Brain pericyte (primary cell): ENCODE data around the gene D2HGDH.
"Not testable (repeated sequence)": the region's sequence is repeated elsewhere in the genome, so short reads cannot be mapped to it uniquely, and the experiment has no call there.

Experiments used
- DNase-seq: peaks from one replicate; pipeline ENCODE4 v3.0.0-alpha.2; 2012; ENCODE audit warnings: low read depth, low spot score

The D2HGDH gene

DNA sequence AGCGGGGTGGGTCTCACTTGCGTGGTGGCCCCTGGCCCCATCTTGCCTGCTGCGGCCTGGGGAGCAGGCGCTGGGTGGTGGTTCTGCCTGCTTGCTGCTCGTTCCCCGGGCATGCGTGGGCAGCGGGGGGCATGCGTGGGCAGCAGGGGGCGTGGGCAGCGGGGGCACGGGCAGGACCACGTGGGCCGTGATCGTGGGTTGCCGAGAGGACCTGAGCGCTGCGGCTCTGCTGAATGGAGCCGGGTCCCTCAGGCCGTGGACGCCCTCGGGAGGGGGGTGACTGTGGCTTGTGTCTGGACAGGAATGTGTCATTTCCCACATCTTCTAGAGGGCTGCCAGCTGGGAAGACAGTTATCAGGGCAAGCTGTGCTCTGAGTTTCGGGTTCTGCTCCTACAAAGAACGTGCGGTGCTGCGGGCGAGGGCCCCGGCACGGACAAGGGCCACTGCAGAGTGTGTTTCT, 33.9 kb downstream of the D2HGDH start:
- no peak for DNase-seq

GRCh38 chr2:241768850-241769249, 34.4 kb downstream of the D2HGDH start:
- DNase-seq, result no peak

- no peak for DNase-seq
Observed at GRCh38 chr2:241769819-241770184, 35.4 kb downstream of the D2HGDH start.

GRCh38 chr2:241770185-241770935, 35.9 kb downstream of the D2HGDH start:
- DNase-seq, result no peak

DNA sequence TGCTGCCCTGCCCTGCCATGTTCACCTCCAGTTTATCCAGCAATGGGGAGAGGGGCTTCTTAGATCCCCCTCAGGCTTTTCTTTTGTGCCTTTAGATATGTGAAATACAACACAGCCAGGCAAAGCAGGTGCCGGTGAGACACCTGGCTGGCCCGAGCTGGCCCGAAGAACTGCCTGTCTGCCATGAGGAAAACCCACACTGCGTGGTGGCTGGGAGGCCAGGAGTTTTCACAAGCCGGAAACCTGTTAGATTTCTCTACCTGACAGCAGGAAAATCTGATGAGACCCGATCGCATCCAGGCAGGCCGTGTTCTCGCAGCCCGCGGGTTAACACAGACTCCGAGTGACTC, 36.5 kb downstream of the D2HGDH start:
- no peak for DNase-seq

DNA sequence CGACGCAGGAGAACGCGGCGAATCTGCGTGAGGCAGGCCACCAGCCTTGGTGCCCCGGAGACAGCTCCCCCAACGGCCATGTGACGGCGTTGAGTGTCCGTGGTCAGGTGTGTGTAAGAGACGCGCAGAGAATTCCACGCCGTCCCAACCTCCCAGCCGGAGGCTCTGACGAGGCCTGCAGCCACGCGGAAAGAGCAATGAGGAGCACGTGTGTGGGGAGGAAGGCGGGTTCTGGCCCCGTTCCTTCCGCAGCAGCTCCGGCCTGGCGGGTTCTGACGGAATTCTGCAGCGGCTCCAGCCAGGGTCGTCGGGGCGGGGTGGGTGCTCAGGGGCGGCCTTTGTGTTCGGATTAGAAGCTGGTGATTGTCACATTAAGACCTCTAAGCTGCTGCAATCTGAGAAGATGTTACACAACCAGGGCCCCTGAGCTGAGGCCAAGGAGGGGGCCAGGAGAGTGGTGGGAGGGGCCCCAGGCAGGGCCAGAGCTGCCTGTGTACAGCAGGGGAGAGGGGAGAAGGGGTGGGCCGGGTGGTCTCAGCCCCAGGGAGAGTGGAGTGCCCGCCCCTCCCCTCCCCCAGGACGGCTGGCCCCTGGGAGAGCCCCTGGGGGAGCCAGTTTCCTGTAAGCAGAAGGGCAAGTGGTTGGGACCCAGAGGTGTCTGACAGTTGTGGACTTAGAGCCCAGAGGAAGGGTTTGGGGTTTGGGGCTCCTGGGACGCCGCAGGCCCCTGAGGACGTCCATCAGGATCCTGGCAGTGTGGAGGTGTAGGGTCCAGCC, 37.0 kb downstream of the D2HGDH start:
- DNase-seq, result no peak

- DNase-seq, result no peak
Observed at GRCh38 chr2:241772063-241772499, 37.7 kb downstream of the D2HGDH start.

- DNase-seq, result no peak
Observed at GRCh38 chr2:241773511-241774418, 39.3 kb downstream of the D2HGDH start.

GRCh38 chr2:241774419-241775222, 40.2 kb downstream of the D2HGDH start:
- DNase-seq, result no peak

DNA sequence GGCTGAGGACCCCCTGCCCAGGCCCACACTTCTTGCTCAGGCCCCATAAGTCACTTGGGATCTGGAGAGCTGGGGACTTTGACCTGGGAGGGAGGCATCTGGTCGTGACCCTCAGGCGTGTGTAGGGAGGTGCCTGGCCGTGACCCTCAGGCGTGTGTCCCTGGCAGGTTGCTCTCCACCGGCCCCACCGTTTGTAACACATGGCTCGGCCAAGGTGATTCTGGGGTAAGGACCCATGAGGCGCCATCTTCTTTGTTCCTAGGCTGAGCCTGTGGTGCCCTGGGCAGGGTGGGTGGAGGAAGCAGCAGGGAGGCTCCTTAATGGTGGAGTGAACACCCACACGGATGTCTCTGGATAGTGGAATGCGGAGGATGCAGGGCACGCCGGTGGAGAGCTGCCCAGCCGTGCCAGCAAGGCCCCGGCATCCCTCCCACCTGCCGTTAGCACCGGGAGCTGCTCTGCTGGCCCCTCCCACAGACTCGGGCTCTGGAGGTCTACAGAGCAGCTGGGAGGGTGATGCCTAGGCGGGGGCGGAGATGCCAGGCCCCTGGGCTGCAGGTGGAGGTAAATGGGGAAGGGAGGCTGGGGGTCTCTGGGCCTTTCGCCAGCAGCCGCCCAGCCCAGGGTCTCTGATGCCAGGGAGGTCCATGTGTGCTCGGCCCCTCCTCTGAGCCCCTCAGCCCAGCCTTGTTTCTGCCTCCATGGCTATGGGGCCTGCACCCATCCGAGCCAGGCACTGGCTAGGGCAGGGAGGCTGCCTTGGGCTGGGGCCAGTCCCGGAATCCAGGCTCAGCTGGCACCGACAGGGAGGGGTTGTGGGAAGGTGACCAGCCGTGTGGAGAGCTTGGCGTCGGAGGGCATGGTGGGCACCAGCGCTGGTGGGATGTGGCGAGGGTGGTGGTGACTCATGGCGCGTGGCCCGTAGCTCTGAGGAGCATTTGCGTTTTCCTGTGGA, 41.1 kb downstream of the D2HGDH start:
- no peak for DNase-seq

GRCh38 chr2:241776336-241777169, 42.1 kb downstream of the D2HGDH start, which contains the start of gene GAL3ST2:
TSS of gene GAL3ST2 (plus strand) at chr2:241776822. CDS start at chr2:241776956, 134 bp downstream.
- no peak for DNase-seq

DNA sequence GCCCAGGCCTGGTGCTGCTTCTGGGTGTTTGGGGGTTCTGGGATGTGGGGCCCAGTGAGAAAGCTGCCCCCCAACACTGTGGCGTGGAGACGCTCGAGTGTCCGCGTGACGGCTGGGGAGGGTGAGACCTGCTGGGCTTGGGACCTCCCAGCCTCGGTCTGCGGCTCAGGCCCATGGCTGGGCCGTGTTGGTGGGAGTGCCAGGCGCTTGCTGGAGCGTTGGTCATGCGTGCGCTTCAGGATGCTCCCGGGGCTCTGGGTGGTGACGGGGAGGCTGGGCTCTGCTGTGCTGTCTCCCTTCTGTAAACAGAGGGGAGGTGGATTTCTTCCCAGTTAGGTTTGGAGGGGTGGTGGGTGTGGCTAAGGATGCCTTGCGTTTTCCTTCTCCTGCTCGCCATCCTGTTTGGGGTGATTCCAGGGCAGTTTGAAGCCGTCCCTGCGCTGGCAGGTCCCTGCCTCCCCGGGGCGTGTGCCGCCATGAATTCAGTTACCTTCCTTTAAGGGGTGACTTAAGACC, 42.8 kb downstream of the D2HGDH start:
- DNase-seq, result no peak

GRCh38 chr2:241777686-241778627, 43.5 kb downstream of the D2HGDH start:
- DNase-seq, result no peak

GRCh38 chr2:241780939-241781569, 46.6 kb downstream of the D2HGDH start:
- no peak for DNase-seq

GRCh38 chr2:241782053-241782452, 47.6 kb downstream of the D2HGDH start:
- not testable (repeated sequence) for DNase-seq

DNA sequence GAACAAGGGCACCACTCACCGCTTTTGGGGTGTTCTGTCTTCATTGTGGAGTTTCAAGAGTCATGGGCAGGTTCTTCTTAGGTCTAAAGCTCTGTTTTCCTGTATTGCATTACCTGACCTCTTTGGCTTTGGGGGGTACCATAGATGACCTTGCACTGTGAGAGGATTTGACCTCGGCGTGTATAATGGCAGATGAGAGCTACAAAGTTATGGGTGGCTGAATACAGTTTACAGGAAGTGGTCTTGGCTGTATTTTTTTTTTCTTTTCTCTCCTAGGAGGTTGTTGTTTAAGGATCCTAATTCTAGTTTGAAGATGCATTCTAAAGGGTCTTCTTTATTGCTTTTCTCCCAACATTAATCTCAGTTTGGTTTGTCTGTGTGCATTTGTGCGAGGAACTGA, 53.7 kb downstream of the D2HGDH start:
- no peak for DNase-seq

DNA sequence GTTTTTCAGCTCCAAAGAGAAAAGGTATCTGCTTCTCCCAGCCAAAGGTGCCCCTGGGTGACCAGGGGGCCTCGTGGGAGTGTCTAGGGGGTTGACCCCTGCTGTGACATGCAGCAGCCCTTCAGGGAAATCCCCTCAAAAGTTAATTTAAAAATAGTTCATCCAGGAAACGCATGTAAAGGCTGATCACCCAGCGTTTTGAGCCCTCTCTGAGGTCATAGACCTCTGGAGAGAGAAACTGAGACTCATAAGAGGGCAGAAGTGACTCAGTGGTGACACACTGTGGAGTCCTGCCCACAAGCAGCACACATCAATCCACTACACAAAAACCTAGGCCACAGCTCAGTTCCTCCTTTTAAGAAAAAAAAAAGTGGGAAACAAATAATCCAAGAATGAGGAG, 54.1 kb downstream of the D2HGDH start:
- no peak for DNase-seq
